ENCODE data around the gene FHOD3.

FHOD3 gene

DNA sequence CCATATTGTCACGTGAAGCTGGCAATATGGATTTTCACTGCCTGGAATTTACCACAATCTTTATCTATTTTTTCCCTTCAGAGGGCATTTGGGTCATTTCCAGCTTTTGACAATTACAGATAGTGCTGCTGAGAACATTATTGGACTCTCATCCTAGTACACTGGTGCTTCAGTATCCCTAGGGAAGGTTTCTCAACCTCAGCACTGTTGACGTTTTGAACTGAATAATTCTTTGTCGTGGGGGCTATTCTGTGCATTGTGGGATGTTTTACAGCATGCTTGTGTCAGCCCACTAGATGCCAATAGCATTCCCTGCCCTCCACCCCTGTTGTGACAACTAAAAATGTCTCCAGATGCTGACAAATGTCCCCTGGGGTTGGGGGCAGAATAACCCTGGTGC, 345.5 kb downstream of the FHOD3 start:
- no peak for DNase-seq

GRCh38 chr18:36648803-36649202, 351.3 kb downstream of the FHOD3 start:
- DNase-seq = no peak

GRCh38 chr18:36649205-36649604, 351.7 kb downstream of the FHOD3 start:
- DNase-seq = no peak

GRCh38 chr18:36650266-36650665, 352.8 kb downstream of the FHOD3 start:
- no peak for DNase-seq

- no peak for DNase-seq
Observed at GRCh38 chr18:36650906-36651305, 353.4 kb downstream of the FHOD3 start.

- DNase-seq = no peak
Observed at GRCh38 chr18:36652503-36652902, 355.0 kb downstream of the FHOD3 start.

DNA sequence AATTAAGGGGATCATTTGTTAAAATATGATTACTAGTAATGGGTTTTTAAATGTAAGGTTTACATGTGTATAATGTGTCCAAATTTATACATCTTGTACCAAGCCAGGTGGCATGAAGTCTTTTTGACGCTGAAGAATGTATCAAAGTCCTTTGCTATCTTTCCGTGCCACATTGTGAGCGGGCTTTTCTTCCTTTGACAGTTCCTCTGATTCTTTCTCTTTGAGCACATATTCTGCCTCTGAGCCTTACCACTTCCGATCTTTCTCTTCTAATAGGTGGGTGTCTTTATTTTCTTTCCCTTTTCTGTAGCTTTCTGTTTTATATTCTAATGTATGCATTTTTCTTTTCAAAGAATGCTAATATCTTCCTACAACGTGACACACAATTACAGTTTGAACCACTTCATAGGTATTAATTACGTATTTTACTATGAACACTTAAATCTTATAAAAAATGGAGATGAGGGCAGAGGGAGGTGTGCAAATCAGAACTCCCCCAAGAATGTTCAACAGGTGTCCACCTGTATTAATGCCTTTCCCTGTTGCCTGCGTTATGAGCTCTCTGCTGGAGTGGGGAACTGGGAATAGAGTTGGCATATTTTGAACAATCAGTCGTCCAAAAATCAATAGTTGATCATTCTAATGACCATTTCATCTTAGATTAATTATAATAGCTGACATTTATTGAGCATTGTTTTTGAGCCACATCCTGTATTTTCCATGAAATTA, 355.8 kb downstream of the FHOD3 start:
- DNase-seq = no peak

GRCh38 chr18:36653870-36654269, 356.4 kb downstream of the FHOD3 start:
- no peak for DNase-seq

- DNase-seq = no peak
Observed at GRCh38 chr18:36655074-36655473, 357.6 kb downstream of the FHOD3 start.

DNA sequence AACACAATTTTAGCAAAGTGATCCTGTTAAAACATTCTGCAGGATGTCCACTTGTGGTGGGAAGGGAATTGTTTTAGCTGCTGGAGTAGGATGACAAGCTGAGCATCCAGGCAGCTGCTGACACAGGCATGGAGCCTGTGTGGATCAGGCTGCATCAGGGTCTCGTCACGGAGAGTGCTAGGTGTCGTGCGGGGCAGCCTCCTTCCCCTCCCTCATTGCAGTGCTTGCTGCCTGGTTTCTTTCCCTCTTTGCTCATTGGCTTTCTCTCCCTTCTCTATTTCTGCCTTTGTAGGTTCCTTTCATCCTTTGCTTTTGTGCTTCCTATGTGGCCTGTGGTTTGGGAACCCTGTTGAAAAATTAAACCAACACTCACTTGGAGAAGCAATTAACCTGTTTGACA, 358.4 kb downstream of the FHOD3 start:
- no peak for DNase-seq

DNA sequence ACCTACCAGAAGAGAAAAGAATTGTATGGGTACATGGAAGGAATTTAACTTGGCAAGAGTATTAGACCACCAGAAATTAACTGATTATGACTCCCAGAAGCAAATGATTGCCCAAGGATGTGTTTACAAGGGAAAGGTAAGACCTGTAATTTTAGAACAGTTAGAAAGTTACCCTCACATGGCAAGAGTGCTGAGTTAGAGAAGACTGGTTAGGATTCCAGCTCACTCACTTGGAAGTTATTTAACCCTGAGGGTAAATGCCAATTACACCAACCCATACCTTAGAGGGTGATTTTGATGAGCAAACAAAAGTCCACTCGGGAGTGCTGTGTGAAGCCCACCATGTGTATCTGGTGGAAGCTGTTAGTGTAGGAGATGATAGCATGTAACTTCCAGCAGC, 361.1 kb downstream of the FHOD3 start:
- no peak for DNase-seq

DNA sequence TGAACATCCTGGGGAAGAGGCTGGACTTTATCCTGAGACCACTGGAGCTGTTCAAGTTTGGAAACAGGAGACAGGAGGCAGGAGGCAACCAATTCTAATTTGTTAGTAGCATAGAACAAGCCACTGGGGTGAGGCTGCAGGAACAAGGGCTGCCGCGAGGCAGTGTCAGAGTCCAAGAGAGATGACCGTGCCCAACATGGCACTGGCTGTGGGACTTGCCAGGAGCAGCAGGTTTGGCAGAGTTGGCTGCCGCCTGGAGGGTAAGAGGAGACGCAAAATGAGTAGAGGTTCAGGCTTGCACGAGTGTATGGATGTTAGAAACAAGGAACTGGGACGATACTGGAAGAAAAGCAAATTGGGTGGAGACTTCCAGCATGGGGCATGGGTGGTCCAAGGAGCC, 362.8 kb downstream of the FHOD3 start:
- no peak for DNase-seq

DNA sequence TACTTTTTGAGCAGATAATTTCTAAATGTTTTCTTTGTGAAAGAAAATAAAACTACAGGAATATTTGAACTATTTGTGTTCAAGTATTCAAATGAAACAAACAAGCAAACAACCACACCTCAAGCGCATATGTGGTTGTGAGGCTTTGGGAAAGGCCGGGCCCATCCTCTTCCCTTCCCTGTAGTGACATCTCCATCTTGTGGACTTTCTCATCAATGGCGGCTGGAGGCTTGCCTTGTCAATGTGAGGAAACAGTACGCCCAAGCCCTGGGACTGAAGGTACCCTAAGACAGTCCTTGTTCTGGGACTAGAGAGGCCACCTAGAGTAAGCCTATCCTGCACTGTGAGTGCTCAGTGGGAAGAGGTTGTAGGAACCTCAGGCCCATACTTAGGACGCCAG, 364.5 kb downstream of the FHOD3 start:
- no peak for DNase-seq

- DNase-seq = no peak
Observed at GRCh38 chr18:36663312-36663711, 365.8 kb downstream of the FHOD3 start.

GRCh38 chr18:36665952-36666351, 368.4 kb downstream of the FHOD3 start:
- no peak for DNase-seq

DNA sequence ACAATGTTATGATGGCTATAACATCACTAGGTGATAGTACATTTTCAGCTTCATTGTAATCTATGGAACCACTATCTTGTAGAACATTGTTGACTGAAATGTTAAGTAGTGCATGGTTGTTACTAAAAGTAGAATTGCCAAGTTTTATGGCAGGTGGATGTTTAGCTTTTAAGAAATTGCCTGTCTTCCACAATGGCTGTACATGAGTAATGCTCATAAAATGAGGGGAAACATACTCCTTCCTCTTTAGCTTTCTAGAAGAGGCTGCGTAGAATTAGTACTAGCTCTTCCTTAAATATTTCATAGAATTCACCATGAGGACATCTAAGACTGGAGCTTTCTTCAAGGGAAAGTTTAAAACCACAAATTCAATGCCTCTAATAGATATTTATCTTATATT, 370.3 kb downstream of the FHOD3 start:
- DNase-seq = no peak

- DNase-seq = no peak
Observed at GRCh38 chr18:36668349-36668748, 370.8 kb downstream of the FHOD3 start.

DNA sequence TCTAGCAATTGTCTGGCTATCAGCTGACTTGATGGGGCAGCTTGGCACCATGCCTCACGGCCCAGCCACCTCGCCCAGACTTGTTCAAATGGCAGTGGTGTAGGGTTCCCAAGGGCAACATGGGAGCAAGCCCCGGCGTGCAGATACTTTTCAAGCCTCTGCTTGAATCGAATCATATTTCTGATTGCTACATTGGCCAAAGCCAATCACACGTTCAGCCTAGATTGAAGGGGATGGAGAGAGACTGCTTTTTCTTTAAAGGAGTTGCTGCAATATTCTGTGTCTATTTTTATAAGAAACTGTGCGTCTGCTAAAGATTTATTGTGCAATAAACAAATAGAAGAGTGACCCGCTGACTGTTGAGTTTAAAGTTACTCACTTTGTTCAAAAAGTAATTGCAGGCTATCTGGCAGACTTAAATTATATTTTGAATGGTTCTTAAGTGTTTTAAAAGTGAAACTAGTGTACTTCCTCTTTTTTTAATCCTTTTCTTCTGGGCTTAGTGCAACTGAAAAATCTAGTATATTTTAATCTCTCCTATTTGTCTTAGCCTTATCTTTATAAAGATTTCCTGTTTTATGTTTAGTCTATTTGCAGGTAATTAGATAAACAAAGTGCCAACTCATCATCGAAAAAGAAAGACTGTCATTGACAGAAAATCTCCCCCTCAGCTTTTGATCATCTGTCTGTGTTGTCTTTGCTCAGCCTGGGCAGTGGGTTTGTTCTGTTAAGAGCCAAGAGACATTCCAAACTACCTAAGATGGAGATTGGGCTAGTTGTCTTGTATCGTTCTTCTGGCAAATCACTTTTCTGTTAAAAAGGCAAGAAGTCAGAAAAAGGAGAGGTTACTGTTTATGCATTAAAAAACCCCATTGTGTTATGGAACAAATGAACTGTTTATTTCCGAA, 375.2 kb downstream of the FHOD3 start:
- no peak for DNase-seq

DNA sequence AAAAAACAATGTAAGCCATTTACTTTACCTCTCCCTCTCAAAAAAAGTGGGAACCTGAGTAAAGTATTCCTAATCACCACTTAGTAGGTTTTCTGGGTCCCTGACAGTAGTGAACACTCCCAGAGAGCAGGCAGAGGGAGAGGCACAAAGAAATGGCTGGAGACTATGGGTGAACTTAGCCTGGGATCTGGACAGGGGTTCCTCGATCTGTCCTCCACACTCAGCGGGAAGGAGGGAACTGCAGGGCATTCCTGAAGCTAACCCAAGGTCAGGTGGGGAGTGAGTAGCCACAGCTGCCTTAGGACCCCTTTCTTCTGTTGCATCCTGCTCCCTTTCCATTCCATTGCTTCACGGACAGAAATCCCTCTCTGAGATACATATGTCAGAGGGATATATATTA, 375.9 kb downstream of the FHOD3 start:
- DNase-seq = no peak

DNA sequence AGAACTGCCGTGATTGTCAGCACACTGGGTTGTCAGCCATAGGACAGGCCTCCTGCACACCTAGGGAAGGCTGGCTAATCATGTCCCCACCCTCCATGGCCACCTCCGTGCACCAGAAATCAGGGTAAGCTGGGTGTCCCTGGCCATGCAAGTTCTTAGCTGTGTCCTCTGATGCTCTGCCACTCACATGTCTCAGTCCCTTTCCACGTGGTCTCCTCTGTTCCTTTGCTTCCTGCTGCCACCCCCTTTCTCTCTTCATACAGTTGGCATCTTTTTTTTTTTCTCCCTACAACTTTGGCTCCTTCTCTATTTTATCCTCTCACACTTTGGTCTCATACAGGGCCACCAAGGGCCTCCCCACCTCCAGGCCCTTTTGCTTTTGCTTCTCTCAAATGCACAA, 377.6 kb downstream of the FHOD3 start:
- DNase-seq = no peak

DNA sequence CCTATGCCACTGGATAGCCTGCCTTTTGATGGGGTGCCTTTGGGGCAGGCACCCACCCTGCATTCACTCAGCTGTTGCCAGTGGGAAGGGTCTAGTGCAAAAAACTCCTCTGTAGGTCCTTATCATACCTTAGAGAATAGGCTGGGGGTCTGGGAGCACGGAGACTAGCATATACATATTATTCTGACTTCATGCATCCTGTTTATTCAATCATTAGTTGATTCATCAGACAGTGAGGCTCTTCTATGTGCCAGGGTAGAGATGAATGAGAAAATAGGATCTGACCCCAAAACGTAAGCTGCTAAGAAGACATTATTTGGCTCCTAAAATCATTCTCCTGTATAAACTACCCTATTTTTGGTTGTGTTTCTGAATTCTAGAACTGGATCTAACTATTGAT, 378.0 kb downstream of the FHOD3 start:
- DNase-seq = no peak

GRCh38 chr18:36676629-36677028, 379.1 kb downstream of the FHOD3 start:
- DNase-seq = no peak

DNA sequence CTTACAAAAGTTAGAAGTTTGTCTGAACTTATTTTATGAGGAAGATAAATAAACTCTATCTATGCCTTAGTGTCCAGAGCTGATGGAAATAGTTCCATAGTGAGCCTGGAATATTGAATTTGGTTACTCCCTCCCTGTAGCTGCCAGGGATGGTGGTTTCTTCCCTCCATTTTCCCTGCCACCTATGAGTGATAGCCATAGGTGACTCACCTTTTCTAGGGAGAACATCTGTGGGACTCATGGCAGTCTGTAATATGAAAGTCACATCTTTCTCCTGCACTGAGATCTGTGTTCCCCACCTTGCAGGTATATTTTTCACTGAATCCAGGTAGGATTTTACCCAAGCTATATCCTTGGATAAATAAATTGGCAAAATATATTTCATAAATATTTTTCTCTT, 382.5 kb downstream of the FHOD3 start:
- no peak for DNase-seq

- no peak for DNase-seq
Observed at GRCh38 chr18:36685580-36685979, 388.1 kb downstream of the FHOD3 start.
